HG02588 (cell line): ENCODE measurements around the gene NTRK3.

Experiments
- ATAC-seq: cut with Tn5 transposase; IDR thresholded peaks from one replicate; pipeline ENCODE4 v1.9.1; 2021; ENCODE audit warnings: mild to moderate bottlenecking, moderate library complexity; ENCODE audit not compliant: unreplicated experiment

Gene NTRK3

GRCh38 chr15:87949575-87950223 lies 306.8 kb downstream of the NTRK3 start:
- ATAC-seq, result no peak

GRCh38 chr15:87949151-87949574 lies 307.4 kb downstream of the NTRK3 start:
- no peak for ATAC-seq

- ATAC-seq, result no peak
These were observed 309.0 kb downstream of the NTRK3 start for GRCh38 chr15:87947560-87947959.

GRCh38 chr15:87945246-87945645 lies 311.3 kb downstream of the NTRK3 start:
- ATAC-seq, result no peak

GRCh38 chr15:87944691-87945090 lies 311.8 kb downstream of the NTRK3 start:
- ATAC-seq, result no peak

GRCh38 chr15:87944050-87944449 lies 312.5 kb downstream of the NTRK3 start:
- no peak for ATAC-seq

GRCh38 chr15:87943626-87944025 lies 312.9 kb downstream of the NTRK3 start:
- no peak for ATAC-seq

GRCh38 chr15:87942316-87942715 lies 314.2 kb downstream of the NTRK3 start:
- ATAC-seq, result no peak

GRCh38 chr15:87941606-87942005 lies 314.9 kb downstream of the NTRK3 start:
- no peak for ATAC-seq

- ATAC-seq, result no peak
These were observed 315.8 kb downstream of the NTRK3 start for GRCh38 chr15:87940768-87941167.

- ATAC-seq, result no peak
These were observed 316.6 kb downstream of the NTRK3 start for GRCh38 chr15:87939848-87940457.

- ATAC-seq, result no peak
These were observed 318.5 kb downstream of the NTRK3 start for GRCh38 chr15:87938031-87938430.

GRCh38 chr15:87935583-87935982 lies 321.0 kb downstream of the NTRK3 start:
- ATAC-seq, result no peak

- ATAC-seq, result no peak
These were observed 325.0 kb downstream of the NTRK3 start for GRCh38 chr15:87931584-87931983.

GRCh38 chr15:87930457-87930856 lies 326.1 kb downstream of the NTRK3 start:
- no peak for ATAC-seq

- ATAC-seq, result no peak
These were observed 326.7 kb downstream of the NTRK3 start for GRCh38 chr15:87929841-87930240.

GRCh38 chr15:87924433-87924832 lies 332.1 kb downstream of the NTRK3 start:
- ATAC-seq, result no peak

- ATAC-seq, result no peak
These were observed 337.5 kb downstream of the NTRK3 start for GRCh38 chr15:87919064-87919463.

- ATAC-seq, result no peak
These were observed 339.1 kb downstream of the NTRK3 start for GRCh38 chr15:87917480-87917879.

- no peak for ATAC-seq
These were observed 340.3 kb downstream of the NTRK3 start for GRCh38 chr15:87916208-87916607.

GRCh38 chr15:87910301-87910700 lies 346.2 kb downstream of the NTRK3 start:
- no peak for ATAC-seq

- no peak for ATAC-seq
These were observed 348.7 kb downstream of the NTRK3 start for GRCh38 chr15:87907676-87908446.
